Astrocyte of the cerebellum (primary cell): ENCODE data around the gene SH3BGRL2.

Source experiments
- DNase-seq: peaks from one replicate; pipeline ENCODE4 v3.0.0-alpha.2; 2011; ENCODE audit warnings: low read depth
- H3K4me3 ChIP-seq: 2 replicates; pipeline ENCODE4 v1.5.1; 2011; ENCODE audit warnings: mild to moderate bottlenecking, low read depth, low read length, moderate library complexity
- CTCF ChIP-seq: IDR thresholded peaks from 2 replicates; pipeline ENCODE4 v1.5.1; 2012; ENCODE audit warnings: low read length, low read depth, moderate library complexity, mild to moderate bottlenecking; ENCODE audit errors: missing control alignments
- in situ Hi-C: cut with HindIII; loops from 2 replicates; pipeline ENCODE4 v1.10.0; 2017; ENCODE audit warnings: low sequenced_read_pairs

Gene SH3BGRL2

GRCh38 chr6:79686707-79687309 is 55.7 kb downstream of the SH3BGRL2 start:
- DNase-seq: no peak
- in situ Hi-C loops: no loop called here
- H3K4me3 ChIP-seq: no peak overlapping the region
- TF ChIP-seq CTCF: no peak

- TF ChIP-seq CTCF: no peak
- in situ Hi-C loops: no loop called here
- no peak overlapping the region for H3K4me3 ChIP-seq
- DNase-seq: no peak
These were observed 56.6 kb downstream of the SH3BGRL2 start for GRCh38 chr6:79687759-79688158.

GRCh38 chr6:79694156-79694555 is 63.0 kb downstream of the SH3BGRL2 start:
- in situ Hi-C loops: no loop called here
- H3K4me3 ChIP-seq: no peak overlapping the region
- TF ChIP-seq CTCF: no peak
- no peak for DNase-seq

- H3K4me3 ChIP-seq: no peak overlapping the region
- in situ Hi-C loops: no loop called here
- no peak for DNase-seq
- peak; percentile 46 for TF ChIP-seq CTCF
These were observed 63.7 kb downstream of the SH3BGRL2 start for GRCh38 chr6:79694623-79695343.

GRCh38 chr6:79697430-79697829 is 66.3 kb downstream of the SH3BGRL2 start:
- in situ Hi-C loops: no loop called here
- no peak for TF ChIP-seq CTCF

GRCh38 chr6:79699606-79700005 is 68.5 kb downstream of the SH3BGRL2 start:
- no peak overlapping the region for H3K4me3 ChIP-seq
- TF ChIP-seq CTCF: no peak
- in situ Hi-C loops: no loop called here
- DNase-seq: no peak

More at GRCh38 chr6:79697430-79697829, 66.3 kb downstream of the SH3BGRL2 start:
- no peak for DNase-seq
- H3K4me3 ChIP-seq: no peak overlapping the region
